ENCODE results near the gene PDGFRB. TPM values are rescaled to one million over a fixed set of nuclear protein-coding genes. Genes with fewer than 3 reads are reported as not detected.

PDGFRB gene
- polyA plus RNA-seq, 1 donor (not counting 4 experiments of a cell fraction or from before 2014, with no cell fraction given) = 0.14 TPM

- no peaks in the 10 kb centered on the region for H3K9me1 ChIP-seq (ENCODE audit: control insufficient read depth, extremely low read depth, insufficient read depth, low read length)
- TF ChIP-seq EZH2 (IDR thresholded peaks at IDR 0.05; ENCODE audit: low read length) (no peak), CTCF (optimal IDR thresholded peaks at IDR 0.05 in 1 of 3, IDR thresholded peaks at IDR 0.05 in 1 of 3, conservative IDR thresholded peaks at IDR 0.05 in 1 of 3; ENCODE audit: extremely low read depth in 1 of 3, insufficient read depth in 2 of 3, low read length in 3 of 3) (no peak)
- no peaks in the 10 kb centered on the region for H3K9me3 ChIP-seq (ENCODE audit: control insufficient read depth, low read depth, low read length)
- H3K4me2 ChIP-seq (ENCODE audit: control insufficient read depth, extremely low read depth, insufficient read depth, low read depth, low read length) = no peak overlapping the region
- peaks cover 17% of the 10 kb centered on the region for H3K27me3 ChIP-seq (ENCODE audit: control insufficient read depth, extremely low read depth, insufficient read depth, low read length)
- no peaks in the 10 kb centered on the region for H3K79me2 ChIP-seq (ENCODE audit: control insufficient read depth, insufficient read depth, low read length)
- no peaks in the 10 kb centered on the region for H3K4me1 ChIP-seq (ENCODE audit: control insufficient read depth, extremely low read depth, insufficient read depth, low read length)
- no peak overlapping the region for H3K27ac ChIP-seq (ENCODE audit: control insufficient read depth, insufficient read depth, low read length)
- dilution Hi-C loops (cut with MboI; ENCODE audit: extremely low pct_ligation_motif_present, low sequenced_read_pairs) = no loop called here
- no peaks in the 10 kb centered on the region for H4K20me1 ChIP-seq (ENCODE audit: control insufficient read depth, extremely low read depth, insufficient read depth, low read length)
- H3K9ac ChIP-seq (ENCODE audit: control insufficient read depth, extremely low read depth, insufficient read depth, low read length) = no peak overlapping the region
- H3K4me3 ChIP-seq (ENCODE audit: control insufficient read depth in 2 of 3, extremely low read depth in 1 of 3, insufficient read depth in 2 of 3, low read depth in 1 of 3, low read length in 3 of 3) = no peak overlapping the region
- no peak for FAIRE-seq
- no peak overlapping the region for H2AFZ ChIP-seq (ENCODE audit: control insufficient read depth, low read length)
- H3K36me3 ChIP-seq (ENCODE audit: control insufficient read depth in 2 of 2, extremely low read depth in 1 of 2, insufficient read depth in 2 of 2, low read length in 2 of 2) = no peaks in the 10 kb centered on the region
- DNase-seq (ENCODE audit: low read depth, low spot score) = no peak
These were observed 80.4 kb downstream of the PDGFRB start for GRCh38 chr5:150075233-150075632.

- Histone ChIP-seq H3K27me3 (ENCODE audit: control insufficient read depth, extremely low read depth, insufficient read depth, low read length) (peaks cover 10% of the 10 kb centered on the region), H3K36me3 (ENCODE audit: control insufficient read depth in 2 of 2, extremely low read depth in 1 of 2, insufficient read depth in 2 of 2, low read length in 2 of 2) (no peaks in the 10 kb centered on the region), H3K9me3 (ENCODE audit: control insufficient read depth, low read depth, low read length) (no peaks in the 10 kb centered on the region), H3K9ac (ENCODE audit: control insufficient read depth, extremely low read depth, insufficient read depth, low read length) (no peak overlapping the region), H3K4me2 (ENCODE audit: control insufficient read depth, extremely low read depth, insufficient read depth, low read depth, low read length) (no peak overlapping the region), H3K4me3 (ENCODE audit: control insufficient read depth in 2 of 3, extremely low read depth in 1 of 3, insufficient read depth in 2 of 3, low read depth in 1 of 3, low read length in 3 of 3) (no peak overlapping the region), H2AFZ (ENCODE audit: control insufficient read depth, low read length) (no peak overlapping the region), H3K4me1 (ENCODE audit: control insufficient read depth, extremely low read depth, insufficient read depth, low read length) (no peaks in the 10 kb centered on the region), H3K79me2 (ENCODE audit: control insufficient read depth, insufficient read depth, low read length) (no peaks in the 10 kb centered on the region), H3K27ac (ENCODE audit: control insufficient read depth, insufficient read depth, low read length) (no peak overlapping the region), H4K20me1 (ENCODE audit: control insufficient read depth, extremely low read depth, insufficient read depth, low read length) (no peaks in the 10 kb centered on the region), H3K9me1 (ENCODE audit: control insufficient read depth, extremely low read depth, insufficient read depth, low read length) (no peaks in the 10 kb centered on the region)
- no peak for DNase-seq (ENCODE audit: low read depth, low spot score)
- dilution Hi-C loops (cut with MboI; ENCODE audit: extremely low pct_ligation_motif_present, low sequenced_read_pairs) = loop anchor here (5.0 kb wide), 1 partner anchor 41 kb away; no protein-coding TSS in a partner anchor
- FAIRE-seq = no peak
- TF ChIP-seq CTCF (optimal IDR thresholded peaks at IDR 0.05 in 1 of 3, IDR thresholded peaks at IDR 0.05 in 1 of 3, conservative IDR thresholded peaks at IDR 0.05 in 1 of 3; ENCODE audit: extremely low read depth in 1 of 3, insufficient read depth in 2 of 3, low read length in 3 of 3) = no peak
- TF ChIP-seq EZH2 (IDR thresholded peaks at IDR 0.05; ENCODE audit: low read length) = no peak
These were observed 82.0 kb downstream of the PDGFRB start for GRCh38 chr5:150073677-150074076.
